Measurements from ENCODE around the gene PBX1.

GRCh38 chr1:164709126-164709525, 150.1 kb downstream of the PBX1 start:
- TF ChIP-seq CTCF (conservative IDR thresholded peaks at IDR 0.05; ENCODE audit: low read depth, low read length) = no peak
- no peak for TF ChIP-seq EZH2 (IDR thresholded peaks at IDR 0.05; ENCODE audit: low read length, unreplicated experiment)
